HepG2 (cell line): Measurements from ENCODE around the gene TJAP1. TPM values are rescaled to one million over a fixed set of nuclear protein-coding genes. Genes with fewer than 3 reads are reported as not detected.

Experiments
- ARID4A ChIP-seq: sonication (generic); formaldehyde crosslinking; IDR thresholded peaks from 2 replicates; pipeline ENCODE4 v1.5.0; 2020; ENCODE audit warnings: mild to moderate bottlenecking, missing genetic modification reagents, borderline replicate concordance
- DMAP1 ChIP-seq: IDR thresholded peaks from 2 replicates; pipeline ENCODE4 v1.6.1; 2016
- GTF3A ChIP-seq: sonication (generic); formaldehyde crosslinking; conservative IDR thresholded peaks from 2 replicates; pipeline ENCODE4 v1.4.0; 2020; ENCODE audit warnings: mild to moderate bottlenecking, missing genetic modification reagents
- HNRNPL ChIP-seq: fragments of 200-400 bp; formaldehyde crosslinking; IDR thresholded peaks from 2 replicates; pipeline ENCODE4 v1.6.1; 2017; ENCODE audit warnings: mild to moderate bottlenecking, low read depth, low read length
- MAFK ChIP-seq, 2 experiments: IDR thresholded peaks in 1 of 2; conservative IDR thresholded peaks in 1 of 2; 2 replicates each; pipeline ENCODE4 v1.6.1; 2011; ENCODE audit warnings: improper control_type of control experiment in 2 of 2, low read length in 2 of 2
- NCOR1 ChIP-seq: fragments of 200-600 bp; sonication (generic); IDR thresholded peaks from 2 replicates; pipeline ENCODE4 v1.7.0; 2017; ENCODE audit warnings: antibody characterized with exemption, low read length, borderline replicate concordance
- STAG1 ChIP-seq: sonication (generic); formaldehyde crosslinking; IDR thresholded peaks from 2 replicates; pipeline ENCODE4 v1.4.0; 2020; ENCODE audit warnings: missing genetic modification reagents
- TEF ChIP-seq: sonication (generic); formaldehyde crosslinking; IDR thresholded peaks from 2 replicates; pipeline ENCODE4 v1.5.0; 2020; ENCODE audit warnings: missing genetic modification reagents
- ZKSCAN8 ChIP-seq: IDR thresholded peaks from 2 replicates; pipeline ENCODE4 v1.6.1; 2016; ENCODE audit warnings: borderline replicate concordance, missing genetic modification reagents, missing compliant biosample characterization
- ZNF773 ChIP-seq: sonication (generic); formaldehyde crosslinking; IDR thresholded peaks from 2 replicates; pipeline ENCODE4 v1.4.0; 2020; ENCODE audit warnings: missing genetic modification reagents, borderline replicate concordance
- polyA plus RNA-seq, 8 experiments: library from polyadenylated mRNA; depleted of rRNA in 3 of 8; stranded (reverse) in 7 of 8; unstranded in 1 of 8; fragments of >200 nt; fragmentation: Illumina TruSeq in 4 of 8; extraction: Trizol in 4 of 8; gene quantifications; 2 replicates each; pipeline versions ENCODE4 v1.2.1 to v1.2.3, GENCODE V29; 2011 to 2016; ENCODE audit warnings: low read depth in 4 of 8, missing spikeins in 1 of 8, mixed read lengths in 1 of 8; ENCODE audit not compliant: insufficient read depth in 1 of 8
- total RNA-seq, 5 experiments: library from RNA; depleted of rRNA; stranded (reverse); fragments of >200 nt; fragmentation: Illumina TruSeq; extraction: Trizol; gene quantifications; 2 replicates each; pipeline ENCODE4 v1.2.3, GENCODE V29; 2016; ENCODE audit warnings: low read depth in 1 of 5
- TF ChIP-seq, protein P1 (sequence below): sonication (generic); formaldehyde crosslinking; IDR thresholded peaks from 2 replicates; pipeline ENCODE4 v1.4.0; 2020; ENCODE audit warnings: mild to moderate bottlenecking, missing genetic modification reagents
- TF ChIP-seq, protein P2 (sequence below): sonication (generic); formaldehyde crosslinking; IDR thresholded peaks from 2 replicates; pipeline ENCODE4 v1.8.0; 2022; ENCODE audit warnings: low read depth, missing genetic modification reagents
- TF ChIP-seq, protein P3 (sequence below), 2 experiments: sonication (generic) in 1 of 2; formaldehyde crosslinking in 1 of 2; IDR thresholded peaks; 2 replicates each; pipeline versions ENCODE4 v1.5.1 to v1.6.1; 2011 to 2020; ENCODE audit warnings: borderline replicate concordance in 1 of 2, low read depth in 1 of 2, low read length in 1 of 2, mild to moderate bottlenecking in 1 of 2, missing genetic modification reagents in 1 of 2, moderate library complexity in 1 of 2
- TF ChIP-seq, protein P4 (sequence below): sonication (generic); formaldehyde crosslinking; IDR thresholded peaks from 2 replicates; pipeline ENCODE4 v1.8.1; 2023; ENCODE audit warnings: mild to moderate bottlenecking, moderate library complexity, missing genetic modification reagents
- TF ChIP-seq, protein P5 (sequence below): IDR thresholded peaks from 2 replicates; pipeline ENCODE4 v1.6.1; 2012; ENCODE audit warnings: low read depth, low read length, improper control_type of control experiment

TJAP1 gene
- total and polyA plus RNA-seq, 2 of the 13 experiments (the other 11 are each of a cell fraction or from before 2014, with no cell fraction given): 15.7 to 41.6 TPM

- TF ChIP-seq ARID4A (CRISPR knock-in tag) (peak; percentile 41; the same call in 1 of the 2 replicates), ZKSCAN8 (CRISPR knock-in tag) (peak; percentile 52; the same call in 1 of the 2 replicates), HNRNPL (0 out of 2 replicates have a peak, but pooled peaks have one; percentile 33), STAG1 (CRISPR knock-in tag) (peak; percentile 6; the same call in 1 of the 2 replicates), GTF3A (CRISPR knock-in tag) (no peak), MAFK (conservative IDR thresholded peaks at IDR 0.05 in 1 of 2, IDR thresholded peaks at IDR 0.05 in 1 of 2; ENCODE audit: low read length in 2 of 2) (no peak), ZNF773 (CRISPR knock-in tag) (no peak), NCOR1 (peak; percentile 90), DMAP1 (peak; percentile 62; the same call in 1 of the 2 replicates), TEF (CRISPR knock-in tag) (no peak)
- TF ChIP-seq, protein P1, sequence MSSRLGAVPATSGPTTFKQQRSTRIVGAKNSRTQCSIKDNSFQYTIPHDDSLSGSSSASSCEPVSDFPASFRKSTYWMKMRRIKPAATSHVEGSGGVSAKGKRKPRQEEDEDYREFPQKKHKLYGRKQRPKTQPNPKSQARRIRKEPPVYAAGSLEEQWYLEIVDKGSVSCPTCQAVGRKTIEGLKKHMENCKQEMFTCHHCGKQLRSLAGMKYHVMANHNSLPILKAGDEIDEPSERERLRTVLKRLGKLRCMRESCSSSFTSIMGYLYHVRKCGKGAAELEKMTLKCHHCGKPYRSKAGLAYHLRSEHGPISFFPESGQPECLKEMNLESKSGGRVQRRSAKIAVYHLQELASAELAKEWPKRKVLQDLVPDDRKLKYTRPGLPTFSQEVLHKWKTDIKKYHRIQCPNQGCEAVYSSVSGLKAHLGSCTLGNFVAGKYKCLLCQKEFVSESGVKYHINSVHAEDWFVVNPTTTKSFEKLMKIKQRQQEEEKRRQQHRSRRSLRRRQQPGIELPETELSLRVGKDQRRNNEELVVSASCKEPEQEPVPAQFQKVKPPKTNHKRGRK (CRISPR knock-in tag): no peak
- TF ChIP-seq, protein P2, sequence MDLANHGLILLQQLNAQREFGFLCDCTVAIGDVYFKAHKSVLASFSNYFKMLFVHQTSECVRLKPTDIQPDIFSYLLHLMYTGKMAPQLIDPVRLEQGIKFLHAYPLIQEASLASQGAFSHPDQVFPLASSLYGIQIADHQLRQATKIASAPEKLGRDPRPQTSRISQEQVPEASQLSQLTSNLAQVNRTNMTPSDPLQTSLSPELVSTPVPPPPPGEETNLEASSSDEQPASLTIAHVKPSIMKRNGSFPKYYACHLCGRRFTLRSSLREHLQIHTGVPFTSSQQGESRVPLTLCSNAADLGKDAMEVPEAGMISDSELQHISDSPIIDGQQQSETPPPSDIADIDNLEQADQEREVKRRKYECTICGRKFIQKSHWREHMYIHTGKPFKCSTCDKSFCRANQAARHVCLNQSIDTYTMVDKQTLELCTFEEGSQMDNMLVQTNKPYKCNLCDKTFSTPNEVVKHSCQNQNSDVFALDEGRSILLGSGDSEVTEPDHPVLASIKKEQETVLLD: no peak
- TF ChIP-seq, protein P3, sequence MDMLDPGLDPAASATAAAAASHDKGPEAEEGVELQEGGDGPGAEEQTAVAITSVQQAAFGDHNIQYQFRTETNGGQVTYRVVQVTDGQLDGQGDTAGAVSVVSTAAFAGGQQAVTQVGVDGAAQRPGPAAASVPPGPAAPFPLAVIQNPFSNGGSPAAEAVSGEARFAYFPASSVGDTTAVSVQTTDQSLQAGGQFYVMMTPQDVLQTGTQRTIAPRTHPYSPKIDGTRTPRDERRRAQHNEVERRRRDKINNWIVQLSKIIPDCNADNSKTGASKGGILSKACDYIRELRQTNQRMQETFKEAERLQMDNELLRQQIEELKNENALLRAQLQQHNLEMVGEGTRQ (IDR thresholded peaks at IDR 0.05; ENCODE audit: low read depth, low read length): no peak
- TF ChIP-seq, protein P3 (CRISPR knock-in tag; IDR thresholded peaks at IDR 0.05; ENCODE audit: borderline replicate concordance): no peak
- TF ChIP-seq, protein P4, sequence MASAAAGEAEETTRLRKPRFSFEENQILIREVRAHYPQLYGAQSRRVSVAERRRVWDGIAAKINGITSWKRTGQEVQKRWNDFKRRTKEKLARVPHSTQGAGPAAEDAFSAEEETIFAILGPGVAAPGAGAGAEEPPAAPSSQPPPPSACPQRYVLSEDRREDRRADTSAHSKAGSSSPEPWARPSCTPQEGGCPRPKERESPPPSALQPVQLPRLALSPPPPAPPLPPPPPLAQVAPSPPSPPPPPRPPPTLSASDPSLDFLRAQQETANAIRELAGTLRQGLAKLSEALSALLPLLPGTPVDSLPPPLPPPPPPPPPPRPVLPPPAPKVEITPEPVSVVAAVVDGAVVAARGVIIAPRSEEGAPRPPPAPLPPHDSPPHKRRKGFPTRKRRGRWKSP (CRISPR knock-in tag): no peak
- TF ChIP-seq, protein P5, sequence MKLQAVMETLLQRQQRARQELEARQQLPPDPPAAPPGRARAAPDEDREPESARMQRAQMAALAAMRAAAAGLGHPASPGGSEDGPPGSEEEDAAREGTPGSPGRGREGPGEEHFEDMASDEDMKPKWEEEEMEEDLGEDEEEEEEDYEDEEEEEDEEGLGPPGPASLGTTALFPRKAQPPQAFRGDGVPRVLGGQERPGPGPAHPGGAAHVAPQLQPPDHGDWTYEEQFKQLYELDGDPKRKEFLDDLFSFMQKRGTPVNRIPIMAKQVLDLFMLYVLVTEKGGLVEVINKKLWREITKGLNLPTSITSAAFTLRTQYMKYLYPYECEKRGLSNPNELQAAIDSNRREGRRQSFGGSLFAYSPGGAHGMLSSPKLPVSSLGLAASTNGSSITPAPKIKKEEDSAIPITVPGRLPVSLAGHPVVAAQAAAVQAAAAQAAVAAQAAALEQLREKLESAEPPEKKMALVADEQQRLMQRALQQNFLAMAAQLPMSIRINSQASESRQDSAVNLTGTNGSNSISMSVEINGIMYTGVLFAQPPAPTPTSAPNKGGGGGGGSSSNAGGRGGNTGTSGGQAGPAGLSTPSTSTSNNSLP: peak; percentile 98
Measured at GRCh38 chr6:43493833-43494232, 16.5 kb downstream of the TJAP1 start (continued).
